Measurements from ENCODE around the gene IL4. TPM values are rescaled to one million over a fixed set of nuclear protein-coding genes. Genes with fewer than 3 reads are reported as not detected.

The IL4 gene
- total and polyA plus RNA-seq, 2 of the 13 experiments (the other 11 are each of a cell fraction or from before 2014, with no cell fraction given), result not detected

DNA sequence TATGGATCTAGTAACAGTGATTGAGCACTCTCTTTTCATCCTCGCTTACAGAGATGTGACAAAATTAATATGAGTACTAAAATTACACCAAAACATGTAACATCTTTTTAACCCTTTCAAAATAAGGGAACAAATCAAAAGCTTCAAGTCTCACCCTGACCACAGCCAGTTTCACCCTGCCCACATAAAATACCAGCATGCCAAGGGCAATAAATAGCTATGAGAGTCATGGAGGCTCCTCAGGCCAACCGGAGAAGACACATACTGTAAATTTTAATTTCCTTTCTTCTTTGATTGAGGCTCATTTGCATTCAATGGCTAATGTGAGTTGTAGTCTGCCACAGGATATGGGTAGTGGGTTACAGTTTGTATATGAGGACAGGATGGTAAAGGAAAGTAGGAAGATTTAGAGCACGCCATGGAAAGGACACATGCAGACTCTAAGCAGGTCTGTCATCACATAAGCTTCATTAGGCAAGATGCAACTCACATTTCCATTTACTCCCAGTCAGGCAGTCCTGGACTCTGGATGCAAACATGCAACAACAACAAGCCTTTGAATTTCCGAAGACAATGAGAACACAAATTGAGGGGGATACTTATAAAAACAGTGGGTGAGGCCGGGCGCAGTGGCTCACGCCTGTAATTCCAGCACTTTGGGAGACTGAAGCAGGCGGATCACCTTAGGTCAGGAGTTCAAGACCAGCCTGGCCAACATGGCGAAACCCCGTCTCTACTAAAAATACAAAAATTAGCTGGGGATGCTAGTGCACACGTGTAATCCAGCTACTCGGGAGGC, 11.3 kb downstream of the IL4 start (continued):
- TF ChIP-seq, protein P1, sequence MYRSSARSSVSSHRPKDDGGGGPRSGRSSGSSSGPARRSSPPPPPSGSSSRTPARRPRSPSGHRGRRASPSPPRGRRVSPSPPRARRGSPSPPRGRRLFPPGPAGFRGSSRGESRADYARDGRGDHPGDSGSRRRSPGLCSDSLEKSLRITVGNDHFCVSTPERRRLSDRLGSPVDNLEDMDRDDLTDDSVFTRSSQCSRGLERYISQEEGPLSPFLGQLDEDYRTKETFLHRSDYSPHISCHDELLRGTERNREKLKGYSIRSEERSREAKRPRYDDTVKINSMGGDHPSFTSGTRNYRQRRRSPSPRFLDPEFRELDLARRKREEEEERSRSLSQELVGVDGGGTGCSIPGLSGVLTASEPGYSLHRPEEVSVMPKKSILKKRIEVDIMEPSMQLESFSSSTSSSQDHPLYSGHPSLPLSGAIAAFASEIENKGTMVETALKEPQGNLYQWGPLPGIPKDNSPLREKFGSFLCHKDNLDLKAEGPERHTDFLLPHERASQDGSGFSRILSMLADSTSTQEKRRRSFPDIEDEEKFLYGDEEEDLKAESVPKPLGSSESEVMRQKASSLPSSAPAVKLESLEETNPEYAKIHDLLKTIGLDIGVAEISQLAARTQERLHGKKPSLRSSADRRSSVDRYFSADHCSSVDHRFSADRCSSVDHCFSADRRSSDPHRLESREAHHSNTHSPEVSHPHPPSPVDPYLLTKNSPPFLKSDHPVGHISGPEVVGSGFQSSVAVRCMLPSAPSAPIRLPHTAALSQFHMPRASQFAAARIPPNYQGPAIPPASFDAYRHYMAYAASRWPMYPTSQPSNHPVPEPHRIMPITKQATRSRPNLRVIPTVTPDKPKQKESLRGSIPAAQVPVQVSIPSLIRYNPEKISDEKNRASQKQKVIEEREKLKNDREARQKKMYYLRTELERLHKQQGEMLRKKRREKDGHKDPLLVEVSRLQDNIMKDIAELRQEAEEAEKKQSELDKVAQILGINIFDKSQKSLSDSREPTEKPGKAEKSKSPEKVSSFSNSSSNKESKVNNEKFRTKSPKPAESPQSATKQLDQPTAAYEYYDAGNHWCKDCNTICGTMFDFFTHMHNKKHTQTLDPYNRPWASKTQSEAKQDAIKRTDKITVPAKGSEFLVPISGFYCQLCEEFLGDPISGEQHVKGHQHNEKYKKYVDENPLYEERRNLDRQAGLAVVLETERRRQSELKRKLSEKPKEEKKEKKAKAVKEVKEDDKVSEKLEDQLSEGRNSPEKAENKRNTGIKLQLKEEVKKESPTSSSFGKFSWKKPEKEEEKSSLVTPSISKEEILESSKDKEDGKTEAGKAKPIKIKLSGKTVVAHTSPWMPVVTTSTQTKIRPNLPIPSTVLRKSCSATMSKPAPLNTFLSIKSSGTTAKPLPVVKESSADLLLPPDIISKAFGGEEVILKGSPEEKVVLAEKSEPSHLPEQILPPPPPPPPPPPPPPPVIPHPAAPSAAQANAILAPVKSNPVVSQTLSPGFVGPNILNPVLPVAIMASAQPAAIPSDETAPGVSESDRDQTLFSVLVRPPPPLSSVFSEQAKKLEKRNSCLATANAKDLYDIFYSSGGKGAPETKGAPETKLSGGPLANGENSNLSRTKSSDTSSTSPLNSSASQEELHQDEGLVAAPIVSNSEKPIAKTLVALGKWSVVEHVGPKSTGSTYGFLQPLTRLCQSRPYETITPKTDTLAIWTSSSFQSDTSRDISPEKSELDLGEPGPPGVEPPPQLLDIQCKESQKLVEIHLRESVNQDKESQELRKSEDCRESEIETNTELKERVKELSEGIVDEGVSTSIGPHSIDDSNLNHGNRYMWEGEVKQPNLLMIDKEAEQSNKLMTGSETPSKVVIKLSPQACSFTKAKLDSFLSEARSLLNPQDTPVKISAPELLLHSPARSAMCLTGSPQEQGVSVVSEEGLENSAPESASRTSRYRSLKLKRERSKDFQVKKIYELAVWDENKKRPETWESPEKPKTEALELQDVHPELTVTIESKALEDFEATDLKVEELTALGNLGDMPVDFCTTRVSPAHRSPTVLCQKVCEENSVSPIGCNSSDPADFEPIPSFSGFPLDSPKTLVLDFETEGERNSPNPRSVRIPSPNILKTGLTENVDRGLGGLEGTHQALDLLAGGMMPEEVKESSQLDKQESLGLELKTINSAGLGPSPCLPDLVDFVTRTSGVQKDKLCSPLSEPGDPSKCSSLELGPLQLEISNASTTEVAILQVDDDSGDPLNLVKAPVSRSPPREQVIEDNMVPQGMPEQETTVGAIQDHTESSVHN (CRISPR knock-in tag; IDR thresholded peaks at IDR 0.05), result no peak

DNA sequence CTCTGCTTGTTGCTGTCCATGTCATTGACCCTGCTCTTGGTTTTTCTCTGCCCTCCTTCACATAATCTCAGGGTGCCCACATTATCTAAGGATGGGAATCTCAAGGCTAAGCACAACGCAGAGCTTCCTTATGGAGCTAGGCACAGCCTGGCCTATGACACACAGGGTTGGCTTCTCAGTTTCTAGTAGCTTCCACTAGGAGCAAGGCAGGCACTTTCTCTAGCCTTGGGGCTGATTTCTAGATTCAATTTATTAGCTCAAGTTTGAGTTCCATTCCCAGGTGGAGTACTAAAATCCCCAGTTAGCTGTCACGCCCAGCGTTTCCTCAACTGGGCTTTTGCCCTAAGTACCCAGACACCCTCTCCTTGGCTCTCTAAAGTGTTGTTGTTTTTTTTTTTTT, 12.4 kb downstream of the IL4 start:
- no peak overlapping the region for H3K4me3 ChIP-seq (replicated peaks in 1 of 3; ENCODE audit: insufficient read depth in 1 of 3, low read depth in 2 of 3, low read length in 3 of 3)
- H3K4me2 ChIP-seq (ENCODE audit: low read depth, low read length), result no peak overlapping the region
- no peaks in the 10 kb centered on the region for H3K79me2 ChIP-seq (ENCODE audit: insufficient read depth, low read length)
- WGBS (ENCODE audit: low lambda C conversion rate), result 95% methylated on average over 3 of the region's 3 CpGs
- H3K4me1 ChIP-seq (ENCODE audit: insufficient read depth, low read length), result peaks cover 4% of the 10 kb centered on the region
- H3K27ac ChIP-seq (ENCODE audit: extremely low read length, insufficient read depth, low read length), result no peak overlapping the region
- no peak for DNase-seq (ENCODE audit: low spot score)
- TF ChIP-seq GTF3A (CRISPR knock-in tag; conservative IDR thresholded peaks at IDR 0.05), result no peak
- BruUV-seq (replicated peaks), result no TSS peak
- ChIA-PET POLR2A (no interaction called here), CTCF (ENCODE audit: low intra/inter-chr PET ratio, low total read pairs) (no interaction called here)
- no peaks in the 10 kb centered on the region for H4K20me1 ChIP-seq (ENCODE audit: insufficient read depth, low read length)
- no peak for ATAC-seq
- H3K9ac ChIP-seq (ENCODE audit: insufficient read depth, low read depth, low read length), result no peak overlapping the region
- H3K27me3 ChIP-seq (ENCODE audit: control insufficient read depth in 1 of 2, insufficient read depth in 2 of 2, low read length in 2 of 2), result no peaks in the 10 kb centered on the region
- H2AFZ ChIP-seq (ENCODE audit: low read length), result no peak overlapping the region
- intact Hi-C loops (cut with micrococcal nuclease; ENCODE audit: unreplicated experiment), result no loop called here
- in situ Hi-C loops (cut with HindIII; ENCODE audit: extremely low pct_ligation_motif_present, low pct_unique_long_range_greater_than_20kb), result no loop called here
- FAIRE-seq, result no peak
- H3K9me3 ChIP-seq (ENCODE audit: low read length), result no peaks in the 10 kb centered on the region
- H3K36me3 ChIP-seq (replicated peaks in 1 of 2; ENCODE audit: control insufficient read depth in 1 of 2, insufficient read depth in 2 of 2, low read length in 2 of 2), result no peaks in the 10 kb centered on the region

Measured in HepG2 (cell line).